GM18873 (cell line): ENCODE results near the gene DNALI1.
"Not testable (repeated sequence)": the region's sequence is repeated elsewhere in the genome, so short reads cannot be mapped to it uniquely, and the experiment has no call there.

Source experiments
- ATAC-seq: cut with Tn5 transposase; IDR thresholded peaks from one replicate; pipeline ENCODE4 v1.9.1; 2021; ENCODE audit warnings: mild to moderate bottlenecking, moderate library complexity, moderate number of reproducible peaks; ENCODE audit not compliant: unreplicated experiment, low FRiP score

DNALI1 gene

DNA sequence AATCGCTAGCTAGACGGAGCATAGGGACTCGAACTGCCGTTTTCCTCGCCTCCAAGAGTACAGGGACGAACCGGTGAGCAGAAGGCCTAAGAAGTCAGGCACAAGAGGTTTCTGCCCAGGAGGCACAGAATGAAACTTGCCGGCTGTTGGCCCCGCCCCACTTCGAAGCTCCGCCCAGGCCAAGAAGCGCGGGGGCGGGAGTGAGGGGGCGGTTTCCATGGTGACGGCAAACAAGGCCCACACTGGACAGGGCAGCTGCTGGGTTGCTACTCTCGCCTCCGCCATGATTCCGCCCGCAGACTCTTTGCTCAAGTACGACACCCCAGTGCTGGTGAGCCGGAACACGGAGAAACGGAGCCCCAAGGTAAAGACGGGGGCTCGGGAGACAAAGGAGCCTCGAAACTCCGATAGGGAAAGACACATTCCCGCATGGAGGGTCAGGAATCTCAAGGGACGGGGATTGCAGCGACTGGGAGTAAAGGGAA is at the start of gene DNALI1:
TSS of gene DNALI1 (plus strand) at position 229 of the 485 bp plus-strand sequence. CDS start at position 284, 55 bp downstream.
- no peak for ATAC-seq

- ATAC-seq = no peak
Observed at GRCh38 chr1:37509181-37509580, 47.6 kb upstream of the DNALI1 start.

- ATAC-seq = no peak
Observed at GRCh38 chr1:37513795-37514349, 42.9 kb upstream of the DNALI1 start.

DNA sequence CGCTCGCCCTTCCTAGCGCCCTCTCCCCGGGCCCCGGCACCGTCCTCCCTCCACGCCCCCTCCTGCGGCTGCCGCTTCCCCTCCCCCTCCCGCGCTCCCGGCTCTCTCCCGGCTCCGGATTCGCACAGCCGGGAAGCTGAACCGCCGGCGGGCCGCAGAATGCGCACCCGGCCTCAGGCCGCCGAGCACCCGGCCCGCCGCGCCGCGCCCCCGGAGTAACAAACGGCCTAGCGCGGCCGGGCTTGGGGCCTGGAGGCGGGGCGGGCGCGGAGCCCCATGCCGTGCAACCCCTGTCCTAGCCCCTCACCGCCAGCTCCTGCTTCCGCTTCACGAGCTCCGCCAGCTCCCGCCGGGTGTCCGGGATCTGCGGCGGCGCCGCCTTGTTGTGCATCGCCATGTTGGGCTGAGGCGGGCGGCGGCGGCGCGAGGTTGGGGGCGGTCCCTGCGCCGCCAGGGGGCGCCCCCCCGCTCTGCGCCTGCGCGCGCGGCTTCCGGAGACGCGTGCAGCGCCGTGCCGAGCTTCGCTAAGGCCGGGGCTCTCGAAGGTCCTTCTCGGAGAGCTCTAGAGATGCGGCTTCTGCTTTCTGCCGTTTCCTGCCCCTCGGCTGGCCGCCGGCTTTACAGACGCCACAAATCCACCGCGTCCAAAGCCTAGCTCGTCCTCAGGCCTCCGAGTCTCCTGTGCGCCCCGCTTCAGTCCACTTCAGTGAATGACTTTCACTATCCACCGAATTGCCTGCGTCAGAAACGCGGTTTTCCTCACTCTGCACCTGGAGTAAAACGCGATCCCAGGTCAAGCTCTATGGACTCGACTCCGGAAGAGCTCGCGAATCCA is 42.2 kb upstream of the DNALI1 start, which contains the start of gene MEAF6:
TSS of gene MEAF6 (minus strand) at position 417 of the 835 bp plus-strand sequence. CDS start at position 397, 20 bp downstream.
- peak; percentile 56 for ATAC-seq

DNA sequence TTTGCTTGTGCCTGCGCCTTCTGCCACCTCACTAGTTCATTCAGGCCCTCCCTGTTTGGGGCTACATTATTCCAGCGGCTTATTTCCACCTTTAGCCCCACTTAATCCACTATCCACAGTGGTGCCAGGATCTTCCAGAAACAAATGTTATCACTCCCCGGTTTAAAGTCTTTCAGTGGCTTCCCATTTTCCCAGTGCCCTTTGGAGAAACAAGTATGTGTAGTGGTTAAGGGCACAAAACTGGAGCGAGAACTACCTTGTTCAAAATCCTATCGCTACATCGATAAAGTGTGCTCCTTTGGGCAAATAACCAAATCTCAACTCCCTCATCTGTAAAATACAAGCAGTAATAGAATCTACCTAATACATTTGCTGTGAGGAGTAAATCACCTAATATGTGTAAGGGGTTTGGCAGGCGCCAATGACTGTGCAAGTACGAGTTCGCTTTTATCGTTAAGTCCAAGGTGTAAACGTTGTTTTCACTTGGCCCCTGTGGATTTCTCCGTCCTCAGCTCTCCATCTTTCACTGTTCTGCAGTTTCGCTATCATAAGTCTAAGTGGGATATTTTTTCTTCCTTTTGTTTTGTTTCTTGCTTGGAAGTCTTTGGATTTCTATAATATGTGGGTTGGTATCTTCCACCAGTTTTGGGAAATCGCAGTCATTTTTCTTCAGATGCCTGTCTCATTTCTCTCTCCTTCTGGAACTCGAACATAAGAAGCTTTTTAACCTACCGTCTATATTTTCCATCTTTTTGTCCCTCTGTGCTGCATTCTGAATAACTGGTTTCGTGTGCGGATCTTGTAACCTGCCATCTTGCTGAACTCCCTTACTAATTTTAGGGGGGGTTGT is 41.3 kb upstream of the DNALI1 start:
- ATAC-seq = no peak

DNA sequence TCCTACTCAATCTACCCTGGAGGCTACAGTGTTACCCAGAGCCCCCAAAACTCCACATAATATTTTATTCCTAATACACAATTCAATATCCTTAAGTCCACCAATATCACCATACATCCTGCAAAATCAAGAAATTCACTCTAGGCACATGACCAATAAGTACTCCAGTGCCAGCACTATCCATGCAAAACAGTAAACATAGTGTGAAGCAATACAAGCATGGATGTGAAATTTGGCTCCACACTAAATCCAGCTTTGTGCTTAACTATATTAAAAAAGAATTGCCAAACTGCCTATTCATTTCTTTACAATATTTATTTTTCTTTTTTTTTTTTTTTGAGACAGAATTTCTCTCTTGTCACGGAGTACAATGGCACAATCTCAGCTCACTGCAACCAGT is 39.2 kb upstream of the DNALI1 start:
- no peak for ATAC-seq

GRCh38 chr1:37518241-37518640 is 38.5 kb upstream of the DNALI1 start:
- ATAC-seq = not testable (repeated sequence)

GRCh38 chr1:37518929-37519328 is 37.8 kb upstream of the DNALI1 start:
- ATAC-seq = not testable (repeated sequence)

DNA sequence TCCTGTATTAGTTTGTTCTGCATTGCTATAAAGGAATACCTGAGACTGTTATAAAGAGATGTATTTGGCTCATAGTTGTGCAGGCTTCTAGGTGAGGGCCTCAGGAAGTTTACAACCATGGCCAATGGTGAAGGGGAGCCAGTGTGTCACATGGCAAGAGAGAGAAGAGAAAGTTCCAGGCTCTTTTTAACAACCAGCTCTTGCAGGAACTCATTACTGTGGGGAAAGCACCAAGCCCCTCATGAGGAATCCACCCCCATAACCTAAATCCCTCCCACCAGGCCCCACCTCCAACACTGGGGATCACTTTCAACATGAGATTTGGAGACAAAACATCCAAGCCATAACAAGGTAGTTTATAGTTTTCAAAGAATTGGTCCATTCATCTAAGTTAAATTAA is 37.1 kb upstream of the DNALI1 start:
- ATAC-seq = no peak

DNA sequence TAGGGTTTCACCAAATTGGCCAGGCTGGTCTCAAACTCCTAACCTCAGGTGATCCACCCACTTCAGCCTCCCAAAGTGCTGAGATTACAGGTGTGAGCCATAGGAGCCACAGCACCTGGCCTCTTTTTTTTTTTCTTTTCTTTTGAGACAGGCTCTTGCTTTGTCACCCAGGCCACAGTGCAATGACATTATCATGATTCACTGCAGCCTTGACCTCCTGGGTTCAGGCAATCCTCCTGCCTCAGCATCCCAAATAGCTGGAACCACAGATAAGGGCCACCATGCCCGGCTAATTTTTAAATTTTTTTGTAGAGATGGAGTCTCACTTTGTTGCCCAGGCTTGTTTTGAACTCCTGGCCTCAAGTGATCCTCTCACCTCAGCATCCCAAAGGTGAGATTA is 26.9 kb upstream of the DNALI1 start:
- not testable (repeated sequence) for ATAC-seq

DNA sequence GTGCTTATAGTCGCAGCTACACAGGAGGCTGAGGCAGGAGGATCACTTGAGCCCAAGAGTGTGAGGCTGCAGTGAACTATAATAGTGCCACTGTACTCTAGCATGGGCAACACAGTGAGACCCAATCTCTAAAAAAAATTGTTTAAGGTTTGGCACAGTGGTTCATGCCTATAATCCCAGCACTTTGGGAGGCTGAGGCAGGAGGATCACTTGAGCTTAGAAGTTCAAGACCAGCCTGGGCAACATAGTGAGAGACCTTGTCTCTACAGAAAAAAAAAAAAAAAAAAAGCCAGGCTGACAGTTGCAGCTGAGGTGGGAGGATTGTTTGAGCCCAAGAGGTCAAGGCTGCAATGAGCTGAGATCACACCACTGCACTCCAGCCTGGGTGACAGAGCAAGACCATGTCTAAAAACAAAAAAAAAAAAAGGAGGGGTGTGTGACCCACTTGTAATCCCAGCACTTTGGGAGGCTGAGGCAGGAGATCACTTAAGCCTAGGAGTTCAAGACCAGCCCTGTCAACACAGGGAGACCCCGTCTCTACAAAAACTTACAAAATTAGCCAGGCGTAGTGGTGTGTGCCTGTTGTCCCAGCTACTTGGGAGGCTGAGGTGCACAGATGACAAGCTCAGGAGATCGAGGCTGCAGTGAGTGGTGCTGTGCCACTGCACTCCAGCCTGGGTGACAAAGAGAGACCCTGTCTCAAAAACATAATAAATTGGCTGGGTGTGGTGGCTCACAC is 24.2 kb upstream of the DNALI1 start:
- ATAC-seq = not testable (repeated sequence)

GRCh38 chr1:37533317-37534093 is 23.2 kb upstream of the DNALI1 start:
- no peak for ATAC-seq

GRCh38 chr1:37537378-37537777 is 19.4 kb upstream of the DNALI1 start:
- no peak for ATAC-seq

DNA sequence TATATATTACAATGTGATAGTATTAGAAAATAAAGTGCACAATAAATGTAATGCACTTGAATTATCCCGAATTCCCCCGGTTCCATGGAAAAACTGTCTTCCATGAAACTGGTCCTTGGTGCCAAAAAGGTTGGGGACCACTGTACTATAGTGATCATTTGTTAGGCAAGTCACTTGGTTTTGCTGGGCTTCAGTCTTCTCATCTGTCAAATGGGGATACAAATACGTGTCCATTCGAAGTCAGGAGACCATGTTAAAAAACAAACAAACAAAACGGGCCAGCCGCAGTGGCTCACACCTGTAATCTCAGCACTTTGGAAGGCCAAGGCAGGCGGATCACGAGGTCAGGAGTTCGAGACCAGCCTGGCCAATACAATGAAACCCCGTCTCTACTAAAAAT is 17.6 kb upstream of the DNALI1 start:
- not testable (repeated sequence) for ATAC-seq

DNA sequence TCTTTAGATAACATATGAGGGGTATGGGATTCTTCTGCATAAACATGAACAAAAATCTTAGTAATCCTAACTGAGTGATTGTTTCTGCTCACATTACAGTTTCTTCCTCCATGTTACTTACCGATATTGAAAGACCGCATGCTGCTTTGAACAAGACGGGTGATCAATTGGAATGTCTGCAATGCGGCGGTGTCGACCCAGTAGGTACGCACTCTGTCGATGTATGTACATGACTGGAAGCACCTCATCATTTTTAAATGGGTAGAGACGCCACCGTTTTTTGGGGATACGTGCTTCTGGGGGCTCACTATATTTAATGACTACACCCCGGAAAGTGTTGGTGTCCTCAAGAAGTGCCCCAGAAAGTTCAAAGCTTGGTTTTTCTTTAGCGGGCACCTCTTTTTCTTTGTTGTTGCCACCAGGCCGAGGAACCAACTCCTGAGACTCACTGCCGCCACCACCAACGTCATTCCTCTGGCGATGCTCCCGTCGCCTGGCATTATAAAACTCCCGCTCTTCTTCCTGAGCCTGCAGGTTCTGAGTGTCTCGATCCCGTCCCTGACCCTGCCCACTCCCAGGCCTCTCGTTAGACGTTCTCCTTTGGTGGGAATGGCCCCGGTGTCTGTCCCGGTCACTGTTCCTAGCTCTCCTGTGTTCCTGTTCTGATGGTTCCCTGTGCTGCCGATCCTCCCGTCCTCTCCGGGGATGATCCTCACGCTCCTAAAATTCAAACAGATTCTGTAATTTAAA is 16.5 kb upstream of the DNALI1 start:
- no peak for ATAC-seq

GRCh38 chr1:37544530-37544929 is 12.2 kb upstream of the DNALI1 start:
- no peak for ATAC-seq

- ATAC-seq = no peak
Observed at GRCh38 chr1:37545019-37545418, 11.7 kb upstream of the DNALI1 start.

GRCh38 chr1:37549341-37549740 is 7.4 kb upstream of the DNALI1 start:
- ATAC-seq = no peak

DNA sequence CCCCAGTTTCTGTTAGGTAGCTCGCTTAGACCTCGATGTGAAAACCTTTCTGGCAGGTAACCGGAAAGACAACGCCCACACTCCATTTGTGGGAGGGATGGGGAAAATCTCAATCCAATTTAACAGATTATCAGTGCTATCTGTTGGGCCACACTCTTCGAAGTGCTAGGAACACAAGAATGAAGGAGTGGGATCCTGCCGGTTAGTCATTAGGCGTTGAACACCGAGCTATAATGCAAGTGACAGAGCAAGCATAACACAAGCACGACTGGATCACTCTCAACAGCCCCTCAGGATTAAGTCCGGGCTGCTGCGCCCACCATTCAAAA is 3.2 kb upstream of the DNALI1 start:
- ATAC-seq = no peak
